ENCODE results near the gene KLHL22. TPM values are rescaled to one million over a fixed set of nuclear protein-coding genes. Genes with fewer than 3 reads are reported as not detected.
"Not testable (repeated sequence)": the region's sequence is repeated elsewhere in the genome, so short reads cannot be mapped to it uniquely, and the experiment has no call there.

Gene KLHL22
- total and polyA plus RNA-seq, 5 experiments from 2014 or later, result 16.1 to 71.9 (median 25.4) TPM

DNA sequence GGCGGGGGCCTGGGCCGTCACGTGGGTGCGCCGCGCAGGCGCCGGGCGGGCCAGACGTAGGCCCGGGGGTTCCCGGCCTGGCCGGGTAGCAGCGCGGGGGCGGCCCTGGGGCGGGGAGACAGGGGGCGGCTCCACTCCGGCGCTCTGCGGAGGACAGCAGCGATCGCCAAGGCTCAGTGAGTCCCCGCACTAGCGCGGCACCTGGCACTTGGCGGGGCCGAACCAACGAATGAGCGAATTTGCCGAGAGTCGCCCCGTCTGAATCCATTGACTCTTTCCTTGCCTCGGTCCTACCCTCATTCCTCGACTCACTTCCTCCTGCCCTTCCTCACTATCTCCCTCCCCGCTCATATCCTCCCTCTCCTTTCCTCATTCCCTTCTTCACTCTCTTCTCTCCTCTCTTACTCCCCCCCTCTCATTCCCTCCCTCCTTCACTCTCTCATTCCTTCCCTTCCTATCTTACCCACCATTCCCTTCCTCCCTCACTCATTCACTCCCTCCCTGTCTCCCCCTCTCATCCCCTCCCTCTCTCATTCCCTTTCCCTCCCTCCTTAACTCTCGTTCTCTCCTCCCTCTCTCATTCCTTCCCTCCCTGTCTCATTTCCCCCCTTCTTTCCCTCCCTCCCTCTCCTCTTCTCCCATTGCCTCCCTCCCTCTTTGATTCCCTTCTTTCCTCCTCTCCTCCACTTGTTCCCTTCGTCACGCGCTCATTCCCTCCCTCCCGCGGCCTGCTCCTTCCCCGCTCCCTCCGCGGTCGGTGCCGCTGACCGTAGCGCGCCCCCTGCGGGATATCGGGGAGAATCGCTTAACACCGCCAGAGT, 476 bp upstream of the KLHL22 start:
- Mint-ChIP-seq H3K4me3 (peak overlapping the region; percentile 82 to 97 (median 93)), H3K36me3 (peaks cover under 1 to 11% (median 1%) of the 10 kb centered on the region in 3 donors), H3K27me3 (no peaks in the 10 kb centered on the region), H3K27ac (peak overlapping the region; percentile 86 to 98 (median 94)), H3K4me1 (peaks cover 30 to 53% (median 47%) of the 10 kb centered on the region in 4 donors), H3K9me3 (no peaks in the 10 kb centered on the region)
- DNase-seq (peak; percentile 84 to 96 (median 90)), ATAC-seq (peak; percentile 95 to 96)
- POLR2A ChIA-PET, result interaction anchor here (0.8 to 5.2 kb wide), 14 partner anchors 11 to 78 kb away, joined by 3 to 65 read pairs (median 4); partner anchors contain the start of gene MED15

DNA sequence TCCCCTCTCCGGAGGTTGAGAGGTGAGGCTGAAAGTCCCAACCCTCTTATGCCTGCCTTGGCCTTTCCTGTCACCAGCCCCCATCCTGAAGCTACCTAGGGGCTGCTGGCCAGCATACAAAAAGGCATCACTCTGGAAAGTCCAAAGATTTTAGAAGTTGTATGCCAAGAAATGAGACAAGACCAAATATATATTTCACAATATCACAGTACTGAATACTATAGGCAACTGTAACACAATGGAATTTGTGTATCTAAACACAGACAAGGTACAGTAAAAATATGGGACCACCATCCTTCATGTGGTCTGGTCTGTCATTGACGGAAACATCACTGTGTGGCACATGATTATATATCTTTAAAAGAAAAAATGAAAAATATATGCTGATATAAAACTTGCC, 4.2 kb downstream of the KLHL22 start:
- Mint-ChIP-seq H3K27me3 (no peaks in the 10 kb centered on the region), H3K4me3 (no peak overlapping the region), H3K9me3 (no peaks in the 10 kb centered on the region), H3K4me1 (peaks cover 44 to 78% (median 72%) of the 10 kb centered on the region in 4 donors), H3K27ac (peak overlapping the region in 6 of 10 donors; percentile 63 to 88 (median 76)), H3K36me3 (peaks cover 0 to 28% (median 5%) of the 10 kb centered on the region in 3 donors)
- ATAC-seq, result no peak
- POLR2A ChIA-PET, result interaction anchor here (1.3 to 5.2 kb wide), 2 partner anchors 27 kb away, joined by 8 to 65 read pairs; no protein-coding TSS in a partner anchor
- no peak for DNase-seq

DNA sequence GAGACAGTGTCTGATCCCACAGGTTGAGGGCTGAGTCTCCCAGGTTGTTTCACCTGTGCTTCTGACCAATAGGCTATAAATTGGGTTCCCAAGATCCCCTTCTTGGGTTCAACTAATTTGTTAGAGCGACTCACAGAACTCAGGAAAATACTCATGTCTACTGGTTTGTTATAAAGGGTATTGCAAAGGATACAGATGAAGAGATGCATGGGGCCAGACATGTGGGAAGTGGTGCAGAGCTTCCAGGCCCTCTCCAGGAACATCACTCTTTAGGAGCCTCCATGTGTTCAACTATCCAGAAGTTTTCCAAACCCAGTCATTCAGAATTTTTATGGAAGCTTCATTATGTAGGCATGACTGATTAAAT, 4.7 kb downstream of the KLHL22 start:
- no peak for ATAC-seq
- POLR2A ChIA-PET, result interaction anchor here (0.6 to 1.3 kb wide), 4 partner anchors 27 to 881 kb away, joined by 3 to 8 read pairs (median 5); no protein-coding TSS in a partner anchor
- Mint-ChIP-seq H3K27me3 (no peaks in the 10 kb centered on the region), H3K36me3 (peaks cover 0 to 31% (median 5%) of the 10 kb centered on the region in 3 donors), H3K27ac (peak overlapping the region in 8 of 10 donors; percentile 17 to 88 (median 72)), H3K9me3 (no peaks in the 10 kb centered on the region), H3K4me3 (peak overlapping the region in 3 of 10 donors; percentile 17 to 54 (median 23)), H3K4me1 (peaks cover 43 to 77% (median 72%) of the 10 kb centered on the region in 4 donors)
- no peak for DNase-seq

- Mint-ChIP-seq H3K4me3 (peak overlapping the region in 5 of 10 donors; percentile 4 to 51 (median 23)), H3K9me3 (no peaks in the 10 kb centered on the region), H3K36me3 (peaks cover 0 to 32% (median 5%) of the 10 kb centered on the region in 3 donors), H3K4me1 (peaks cover 43 to 77% (median 73%) of the 10 kb centered on the region in 4 donors), H3K27me3 (no peaks in the 10 kb centered on the region), H3K27ac (peak overlapping the region in 8 of 10 donors; percentile 5 to 87 (median 66))
- no peak for DNase-seq
- ATAC-seq, result peak; percentile 41 to 68
- POLR2A ChIA-PET, result interaction anchor here (0.6 to 1.3 kb wide), 5 partner anchors 26 to 881 kb away, joined by 3 to 8 read pairs (median 6); no protein-coding TSS in a partner anchor
These were observed 5.2 kb downstream of the KLHL22 start for GRCh38 chr22:20490183-20490940.

- peak overlapping the region in 7 of 10 donors; percentile 19 to 88 (median 56) for H3K27ac Mint-ChIP-seq
- H3K4me3 Mint-ChIP-seq, result peak overlapping the region in 1 of 10 donors; percentile 51
- peaks cover 0 to 42% (median 5%) of the 10 kb centered on the region in 3 donors for H3K36me3 Mint-ChIP-seq
- ATAC-seq (no peak), DNase-seq (no peak)
- POLR2A ChIA-PET, result no interaction called here
- H3K9me3 Mint-ChIP-seq, result no peaks in the 10 kb centered on the region
- no peaks in the 10 kb centered on the region for H3K27me3 Mint-ChIP-seq
- H3K4me1 Mint-ChIP-seq, result peaks cover 47 to 75% (median 66%) of the 10 kb centered on the region in 4 donors
These were observed 6.6 kb downstream of the KLHL22 start for GRCh38 chr22:20488946-20489345.

GRCh38 chr22:20487715-20488114, 7.9 kb downstream of the KLHL22 start:
- DNase-seq, result no peak
- H3K27ac Mint-ChIP-seq, result peak overlapping the region in 7 of 10 donors; percentile 2 to 84 (median 63)
- POLR2A ChIA-PET, result no interaction called here
- H3K4me1 Mint-ChIP-seq, result peaks cover 39 to 73% (median 61%) of the 10 kb centered on the region in 4 donors
- no peak for ATAC-seq
- H3K4me3 Mint-ChIP-seq, result peak overlapping the region in 1 of 10 donors; percentile 24
- no peaks in the 10 kb centered on the region for H3K9me3 Mint-ChIP-seq
- H3K27me3 Mint-ChIP-seq, result no peaks in the 10 kb centered on the region
- H3K36me3 Mint-ChIP-seq, result peaks cover 0 to 52% (median 7%) of the 10 kb centered on the region in 3 donors

DNA sequence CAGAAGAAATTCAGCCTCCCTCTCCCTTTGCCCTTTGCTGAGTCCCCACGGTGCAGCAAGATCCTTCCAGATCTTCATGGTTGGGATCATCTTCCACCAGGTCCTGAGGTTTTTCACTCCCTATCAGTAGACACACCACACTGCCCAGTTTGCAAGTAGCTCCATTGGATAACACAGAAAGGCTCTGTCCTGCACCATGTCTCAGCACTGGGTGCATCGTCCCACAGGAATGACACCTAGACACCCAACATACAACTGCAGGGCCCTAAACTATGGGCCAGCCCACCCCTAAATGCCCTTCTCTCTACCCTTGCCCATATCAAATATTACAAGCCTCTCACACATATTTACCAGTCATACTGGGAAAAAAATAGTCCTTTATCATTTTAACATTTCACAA, 9.4 kb downstream of the KLHL22 start:
- H3K4me3 Mint-ChIP-seq, result no peak overlapping the region
- ATAC-seq (no peak), DNase-seq (no peak)
- no peaks in the 10 kb centered on the region for H3K9me3 Mint-ChIP-seq
- peak overlapping the region in 1 of 10 donors; percentile 16 for H3K27ac Mint-ChIP-seq
- H3K4me1 Mint-ChIP-seq, result peaks cover 30 to 60% (median 48%) of the 10 kb centered on the region in 4 donors
- H3K27me3 Mint-ChIP-seq, result no peaks in the 10 kb centered on the region
- POLR2A ChIA-PET, result interaction anchor here (0.7 to 1.3 kb wide), 2 partner anchors 21 to 81 kb away, joined by 3 to 6 read pairs; no protein-coding TSS in a partner anchor
- peaks cover 0 to 52% (median 7%) of the 10 kb centered on the region in 3 donors for H3K36me3 Mint-ChIP-seq

DNA sequence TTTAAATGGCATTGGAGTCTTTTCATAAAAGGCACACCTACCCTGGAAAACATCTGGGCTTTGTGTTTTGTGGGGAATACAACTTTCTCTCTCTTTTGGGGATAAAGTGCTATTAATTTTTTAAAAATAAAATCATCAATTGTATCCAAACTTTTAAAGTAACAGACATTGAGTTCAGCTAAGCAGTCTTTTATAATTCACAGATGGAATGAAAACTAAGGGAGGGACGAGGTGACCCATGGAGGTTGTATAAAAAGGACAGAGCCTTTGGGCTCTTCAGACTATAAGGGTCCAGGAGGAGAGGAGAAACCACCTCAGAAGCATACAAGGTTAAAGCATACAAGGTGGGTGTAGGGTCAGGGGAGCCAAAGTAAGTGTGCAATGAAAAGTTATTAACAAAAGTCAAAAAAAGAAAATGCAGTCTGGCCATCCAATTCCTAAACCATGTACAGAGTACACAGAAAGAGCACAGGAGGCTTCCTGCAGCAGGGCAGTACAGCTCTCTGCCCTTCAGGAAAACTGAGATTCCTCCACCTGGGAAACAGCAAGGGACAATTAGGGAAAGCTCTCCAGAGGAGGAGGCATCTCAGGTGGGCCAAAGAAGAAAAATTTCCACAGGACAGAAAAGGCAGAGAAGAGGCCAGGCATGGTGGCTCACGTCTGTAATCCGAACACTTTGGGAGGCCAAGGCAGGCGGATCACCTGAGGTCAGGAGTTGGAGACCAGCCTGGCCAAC, 10.5 kb downstream of the KLHL22 start:
- Mint-ChIP-seq H3K27ac (peak overlapping the region in 1 of 10 donors; percentile 7), H3K36me3 (peaks cover 0 to 52% (median 9%) of the 10 kb centered on the region in 3 donors), H3K9me3 (no peaks in the 10 kb centered on the region), H3K27me3 (no peaks in the 10 kb centered on the region), H3K4me3 (no peak overlapping the region), H3K4me1 (peaks cover 23 to 50% (median 37%) of the 10 kb centered on the region in 4 donors)
- DNase-seq (no peak), ATAC-seq (no peak)
- POLR2A ChIA-PET, result interaction anchor here (0.7 to 1.3 kb wide), 2 partner anchors 20 to 79 kb away, joined by 3 to 6 read pairs; no protein-coding TSS in a partner anchor

GRCh38 chr22:20483771-20484170, 11.8 kb downstream of the KLHL22 start:
- Mint-ChIP-seq H3K4me1 (peaks cover 20 to 43% (median 27%) of the 10 kb centered on the region in 4 donors), H3K4me3 (no peak overlapping the region), H3K27ac (peak overlapping the region in 1 of 10 donors; percentile 80), H3K36me3 (peaks cover 0 to 48% (median 9%) of the 10 kb centered on the region in 3 donors), H3K27me3 (no peaks in the 10 kb centered on the region), H3K9me3 (no peaks in the 10 kb centered on the region)
- no peak for DNase-seq
- ATAC-seq, result no peak
- POLR2A ChIA-PET, result interaction anchor here (0.7 to 1.5 kb wide), 3 partner anchors 9 to 91 kb away, joined by 3 to 5 read pairs (median 3); no protein-coding TSS in a partner anchor

DNA sequence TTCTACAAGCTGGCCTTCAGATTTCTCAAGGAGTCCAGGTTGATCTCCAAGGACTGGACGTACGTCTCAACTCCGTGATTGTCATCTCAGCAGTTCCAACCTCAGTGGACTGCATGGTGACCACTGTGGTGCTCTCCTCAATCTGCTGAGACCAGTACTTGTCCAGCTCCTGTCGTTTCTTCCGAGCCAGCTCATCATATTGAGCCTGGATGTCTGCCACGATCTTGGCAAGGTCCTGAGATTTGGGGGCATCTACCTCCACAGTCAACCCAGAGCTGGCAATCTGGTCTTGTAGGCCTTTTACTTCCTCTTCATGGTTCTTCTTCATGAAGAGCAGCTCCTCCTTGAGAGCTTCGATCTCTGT, 12.5 kb downstream of the KLHL22 start:
- not testable (repeated sequence) for H3K27ac Mint-ChIP-seq, H3K4me3 Mint-ChIP-seq
- peaks cover 0 to 42% (median 4%) of the 10 kb centered on the region in 3 donors for H3K36me3 Mint-ChIP-seq

GRCh38 chr22:20479612-20480196, 15.9 kb downstream of the KLHL22 start:
- POLR2A ChIA-PET, result interaction anchor here (0.6 to 1.5 kb wide), 3 partner anchors 15 to 32 kb away, joined by 3 to 5 read pairs (median 4); no protein-coding TSS in a partner anchor
- Mint-ChIP-seq H3K4me1 (peaks cover 7 to 34% (median 20%) of the 10 kb centered on the region in 4 donors), H3K36me3 (peaks cover 0 to 20% (median 4%) of the 10 kb centered on the region in 3 donors), H3K27ac (peak overlapping the region in 3 of 10 donors; percentile 6 to 77 (median 11)), H3K9me3 (no peaks in the 10 kb centered on the region), H3K27me3 (no peaks in the 10 kb centered on the region), H3K4me3 (no peak overlapping the region)
- ATAC-seq, result no peak
- no peak for DNase-seq

More for the DNA sequence above, 12.5 kb downstream of the KLHL22 start:
- H3K4me1 Mint-ChIP-seq, result peaks cover 16 to 36% (median 22%) of the 10 kb centered on the region in 4 donors
- POLR2A ChIA-PET, result interaction anchor here (0.5 to 1.5 kb wide), 4 partner anchors 10 to 92 kb away, joined by 3 read pairs; no protein-coding TSS in a partner anchor
- not testable (repeated sequence) for H3K9me3 Mint-ChIP-seq, DNase-seq, H3K27me3 Mint-ChIP-seq, ATAC-seq

Data from naive thymus-derived CD8-positive, alpha-beta T cell (primary cell).